ENCODE measurements around the gene RILPL2. TPM values are rescaled to one million over a fixed set of nuclear protein-coding genes. Genes with fewer than 3 reads are reported as not detected.

The RILPL2 gene
- total and polyA plus RNA-seq, 2 of the 13 experiments (the other 11 are each of a cell fraction or from before 2014, with no cell fraction given) = 2.7 to 8.1 TPM

DNA sequence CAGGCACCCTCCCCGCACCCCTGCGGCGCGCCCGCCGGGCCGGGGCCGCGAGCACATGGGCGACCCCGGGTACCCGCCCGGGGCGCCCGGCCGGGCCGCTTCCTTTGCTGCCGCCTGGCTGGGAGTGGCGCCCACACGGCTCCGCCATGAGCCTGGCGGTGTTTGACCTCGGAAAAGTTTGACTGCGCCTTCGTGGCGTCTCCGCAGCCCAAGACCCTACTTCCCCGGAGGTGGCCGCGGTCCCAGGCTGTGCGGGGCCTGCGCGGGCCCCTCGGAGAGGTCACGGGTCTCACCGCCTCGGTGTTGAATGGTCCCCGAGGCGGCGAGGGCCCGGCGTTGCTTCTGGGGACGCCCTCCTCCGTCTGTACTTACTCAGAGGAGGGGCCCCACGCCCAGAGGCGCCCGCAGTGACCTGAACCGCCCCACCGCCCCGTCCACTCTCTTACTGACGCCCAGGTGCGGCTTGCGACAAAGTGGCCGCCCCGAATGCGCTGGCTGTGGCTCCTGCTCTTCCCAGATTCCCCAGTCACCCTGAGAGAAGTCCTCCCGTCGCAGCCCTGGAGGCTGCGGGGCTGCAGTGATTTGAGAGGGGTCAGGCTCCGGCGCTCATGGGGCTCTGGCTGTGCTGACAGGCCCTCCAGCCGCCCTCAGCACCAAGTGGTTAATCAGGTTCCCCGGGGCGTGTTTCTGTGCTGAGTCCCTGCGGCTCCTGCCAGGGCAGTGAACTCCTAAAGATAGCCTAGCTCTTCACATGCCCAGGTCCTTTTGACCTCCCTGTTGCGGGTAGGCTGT lies 46.7 kb downstream of the RILPL2 start (continued):
- TF ChIP-seq, protein P1, sequence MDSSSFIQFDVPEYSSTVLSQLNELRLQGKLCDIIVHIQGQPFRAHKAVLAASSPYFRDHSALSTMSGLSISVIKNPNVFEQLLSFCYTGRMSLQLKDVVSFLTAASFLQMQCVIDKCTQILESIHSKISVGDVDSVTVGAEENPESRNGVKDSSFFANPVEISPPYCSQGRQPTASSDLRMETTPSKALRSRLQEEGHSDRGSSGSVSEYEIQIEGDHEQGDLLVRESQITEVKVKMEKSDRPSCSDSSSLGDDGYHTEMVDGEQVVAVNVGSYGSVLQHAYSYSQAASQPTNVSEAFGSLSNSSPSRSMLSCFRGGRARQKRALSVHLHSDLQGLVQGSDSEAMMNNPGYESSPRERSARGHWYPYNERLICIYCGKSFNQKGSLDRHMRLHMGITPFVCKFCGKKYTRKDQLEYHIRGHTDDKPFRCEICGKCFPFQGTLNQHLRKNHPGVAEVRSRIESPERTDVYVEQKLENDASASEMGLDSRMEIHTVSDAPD (CRISPR knock-in tag; IDR thresholded peaks at IDR 0.05) = no peak
- TF ChIP-seq ZNF556 (CRISPR knock-in tag; IDR thresholded peaks at IDR 0.05; ENCODE audit: borderline replicate concordance) = no peak
- TF ChIP-seq ZNF44 (CRISPR knock-in tag; IDR thresholded peaks at IDR 0.05) = no peak
- TF ChIP-seq PHF21A (CRISPR knock-in tag; IDR thresholded peaks at IDR 0.05) = no peak
- no peak for TF ChIP-seq MAF1 (CRISPR knock-in tag; IDR thresholded peaks at IDR 0.05; ENCODE audit: borderline replicate concordance)
- no peak for TF ChIP-seq BRD4 (CRISPR knock-in tag; IDR thresholded peaks at IDR 0.05)
- peak; percentile 72 for TF ChIP-seq ZNF781 (CRISPR knock-in tag; IDR thresholded peaks at IDR 0.05; ENCODE audit: borderline replicate concordance, not compliant biosample characterization)
- TF ChIP-seq, protein P2, sequence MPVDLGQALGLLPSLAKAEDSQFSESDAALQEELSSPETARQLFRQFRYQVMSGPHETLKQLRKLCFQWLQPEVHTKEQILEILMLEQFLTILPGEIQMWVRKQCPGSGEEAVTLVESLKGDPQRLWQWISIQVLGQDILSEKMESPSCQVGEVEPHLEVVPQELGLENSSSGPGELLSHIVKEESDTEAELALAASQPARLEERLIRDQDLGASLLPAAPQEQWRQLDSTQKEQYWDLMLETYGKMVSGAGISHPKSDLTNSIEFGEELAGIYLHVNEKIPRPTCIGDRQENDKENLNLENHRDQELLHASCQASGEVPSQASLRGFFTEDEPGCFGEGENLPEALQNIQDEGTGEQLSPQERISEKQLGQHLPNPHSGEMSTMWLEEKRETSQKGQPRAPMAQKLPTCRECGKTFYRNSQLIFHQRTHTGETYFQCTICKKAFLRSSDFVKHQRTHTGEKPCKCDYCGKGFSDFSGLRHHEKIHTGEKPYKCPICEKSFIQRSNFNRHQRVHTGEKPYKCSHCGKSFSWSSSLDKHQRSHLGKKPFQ (CRISPR knock-in tag; IDR thresholded peaks at IDR 0.05; ENCODE audit: insufficient replicate concordance) = no peak
- no peak for TF ChIP-seq ZZZ3 (CRISPR knock-in tag; IDR thresholded peaks at IDR 0.05; ENCODE audit: borderline replicate concordance)
- peak; percentile 35; the same call in 1 of the 2 replicates for TF ChIP-seq ZNF788 (CRISPR knock-in tag; IDR thresholded peaks at IDR 0.05; ENCODE audit: borderline replicate concordance)
- TF ChIP-seq ZNF230 (CRISPR knock-in tag; IDR thresholded peaks at IDR 0.05) = no peak
- no peak for TF ChIP-seq ELF3 (CRISPR knock-in tag; IDR thresholded peaks at IDR 0.05)
- no peak for TF ChIP-seq RORA (CRISPR knock-in tag; IDR thresholded peaks at IDR 0.05)
- TF ChIP-seq NFRKB (IDR thresholded peaks at IDR 0.05) = no peak
- no peak for TF ChIP-seq PTBP1 (IDR thresholded peaks at IDR 0.05; ENCODE audit: low read depth, low read length, poor library complexity, severe bottlenecking)
- TF ChIP-seq ZSCAN12 (CRISPR knock-in tag; IDR thresholded peaks at IDR 0.05) = no peak; the same call in 1 of the 2 replicates
- TF ChIP-seq ZSCAN21 (CRISPR knock-in tag; IDR thresholded peaks at IDR 0.05; ENCODE audit: borderline replicate concordance) = 0 out of 2 replicates have a peak, but pooled peaks have one; percentile 28
- TF ChIP-seq ZEB1 (IDR thresholded peaks at IDR 0.05; ENCODE audit: insufficient replicate concordance, low read depth) = no peak
- no peak for TF ChIP-seq SMAD1 (CRISPR knock-in tag; IDR thresholded peaks at IDR 0.05; ENCODE audit: borderline replicate concordance, low read depth)
- no peak for TF ChIP-seq ZNF264 (CRISPR knock-in tag; IDR thresholded peaks at IDR 0.05)
- TF ChIP-seq KAT2B (IDR thresholded peaks at IDR 0.05; ENCODE audit: borderline replicate concordance, low read depth, low read length) = no peak
- TF ChIP-seq SRSF1 (optimal IDR thresholded peaks at IDR 0.05; ENCODE audit: low read depth, low read length) = no peak
- TF ChIP-seq HHEX (CRISPR knock-in tag; IDR thresholded peaks at IDR 0.05) = no peak
- 0 out of 2 replicates have a peak, but pooled peaks have one; percentile 25 for TF ChIP-seq ZNF331 (CRISPR knock-in tag; IDR thresholded peaks at IDR 0.05)
- TF ChIP-seq MAZ (IDR thresholded peaks at IDR 0.05; ENCODE audit: borderline replicate concordance, low read depth, low read length) = no peak
- peak; percentile 54; the same call in 1 of the 2 replicates for TF ChIP-seq MAZ (CRISPR knock-in tag; IDR thresholded peaks at IDR 0.05; ENCODE audit: low read depth)
- no peak for TF ChIP-seq ZNF234 (CRISPR knock-in tag; conservative IDR thresholded peaks at IDR 0.05)
- TF ChIP-seq SKI (IDR thresholded peaks at IDR 0.05; ENCODE audit: partially characterized antibody) = no peak
- TF ChIP-seq ARHGAP35 (CRISPR knock-in tag; IDR thresholded peaks at IDR 0.05; ENCODE audit: borderline replicate concordance) = no peak
- TF ChIP-seq JUN (CRISPR knock-in tag; IDR thresholded peaks at IDR 0.05) = no peak

Data from HepG2 (cell line).